ENCODE data around the gene HECTD3.
"Not testable (repeated sequence)": the region's sequence is repeated elsewhere in the genome, so short reads cannot be mapped to it uniquely, and the experiment has no call there.

Gene HECTD3

DNA sequence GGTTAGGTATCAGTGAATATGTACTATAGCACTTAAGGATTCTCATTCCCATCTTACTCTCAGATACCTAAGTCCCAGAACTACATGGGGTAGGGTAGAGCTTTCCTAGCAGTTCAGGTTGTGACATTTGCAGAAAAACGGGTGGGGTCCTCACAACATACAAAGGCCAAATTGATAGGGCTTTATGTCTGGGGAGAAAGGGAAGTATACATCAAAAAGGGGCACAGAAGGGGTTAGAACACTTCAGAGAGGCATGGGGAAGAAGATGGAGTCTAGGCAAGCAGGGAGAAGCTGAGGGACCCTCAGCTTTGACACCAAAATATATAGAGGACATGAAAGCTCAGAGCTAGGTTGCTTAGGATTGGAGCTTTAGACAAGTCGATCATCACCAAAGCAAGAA, 4.6 kb upstream of the HECTD3 start:
- in situ Hi-C loops (cut with MboI; ENCODE audit: low sequenced_read_pairs) = loop anchor here (10.0 kb wide), 1 partner anchor 221 kb away; no protein-coding TSS in a partner anchor

DNA sequence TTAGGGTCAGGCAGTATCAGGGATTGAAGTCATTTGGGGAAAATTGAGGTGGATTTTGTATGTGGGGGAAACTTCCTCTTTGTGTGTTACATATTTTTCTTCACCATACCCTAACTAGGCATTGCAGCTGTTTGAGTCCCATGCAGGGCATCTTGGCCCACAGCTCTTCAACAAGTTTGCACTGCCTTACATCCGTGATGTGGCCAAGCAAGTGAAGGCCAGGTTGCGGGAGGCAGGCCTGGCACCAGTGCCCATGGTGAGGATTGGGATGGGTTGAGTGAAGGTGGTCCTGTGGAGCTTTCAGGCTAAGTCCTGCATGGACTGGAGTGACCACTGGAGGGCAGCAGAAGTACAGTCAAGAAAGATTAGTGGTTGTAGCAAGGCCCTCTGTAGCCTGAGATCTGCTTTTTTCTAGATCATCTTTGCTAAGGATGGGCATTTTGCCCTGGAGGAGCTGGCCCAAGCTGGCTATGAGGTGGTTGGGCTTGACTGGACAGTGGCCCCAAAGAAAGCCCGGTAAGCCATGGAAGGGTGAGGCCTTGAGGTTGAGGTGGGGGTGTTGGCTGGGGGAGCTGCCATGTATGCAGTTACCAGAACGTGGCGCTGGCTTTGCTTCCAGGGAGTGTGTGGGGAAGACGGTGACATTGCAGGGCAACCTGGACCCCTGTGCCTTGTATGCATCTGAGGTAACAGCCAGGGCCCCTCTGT, 3.4 kb upstream of the HECTD3 start:
- in situ Hi-C loops (cut with MboI; ENCODE audit: low sequenced_read_pairs) = loop anchor here (5.0 to 10.0 kb wide), 3 partner anchors 220 to 478 kb away; partner anchors contain the start of gene TESK2

GRCh38 chr1:45013551-45014209, 2.6 kb upstream of the HECTD3 start:
- in situ Hi-C loops (cut with MboI; ENCODE audit: low sequenced_read_pairs) = loop anchor here (5.0 to 10.0 kb wide), 3 partner anchors 219 to 479 kb away; partner anchors contain the start of gene TESK2

GRCh38 chr1:45012639-45013278, 1.6 kb upstream of the HECTD3 start:
- in situ Hi-C loops (cut with MboI; ENCODE audit: low sequenced_read_pairs) = loop anchor here (5.0 to 10.0 kb wide), 3 partner anchors 218 to 480 kb away; partner anchors contain the start of gene TESK2

DNA sequence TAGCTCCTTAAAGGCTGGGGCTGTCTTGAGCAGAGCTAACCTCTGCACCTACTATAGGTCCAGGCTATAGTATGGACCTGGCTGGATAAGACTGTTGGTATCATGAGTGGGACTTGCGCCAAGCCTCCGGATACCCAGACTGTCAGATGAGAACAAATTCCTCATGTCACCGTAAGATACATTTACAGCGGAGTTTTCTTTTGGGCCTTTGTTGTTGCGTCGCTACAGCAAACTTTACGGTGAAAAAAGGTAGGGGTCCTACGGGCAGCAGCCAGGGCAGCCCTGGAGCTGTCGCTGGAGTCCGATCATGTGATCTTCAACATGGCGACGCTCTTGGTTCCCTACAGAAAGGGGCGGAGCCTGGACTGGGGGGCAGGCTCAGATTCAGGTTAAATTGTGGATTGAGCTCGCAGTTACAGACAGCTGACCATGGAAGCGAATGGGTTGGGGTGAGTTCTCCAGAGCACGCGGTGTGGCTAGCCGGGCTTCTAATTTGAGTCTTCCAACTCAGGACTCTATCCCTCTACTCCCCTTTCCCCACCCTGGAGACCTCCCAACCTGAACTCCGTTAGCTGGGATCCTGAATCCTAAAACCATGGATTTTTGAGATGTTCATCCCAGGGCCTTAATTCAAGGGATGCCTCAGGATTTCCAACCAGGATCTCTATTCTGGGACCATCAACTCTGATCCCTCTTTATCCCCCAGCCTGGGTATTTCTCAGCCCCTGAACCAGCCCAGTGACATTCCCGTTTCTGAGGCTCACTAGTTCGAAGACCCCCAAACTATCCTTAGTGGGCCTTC, 914 bp upstream of the HECTD3 start, which contains the start of gene UROD:
Gene UROD, plus strand, starts transcription at position 418 of the 802 bp plus-strand sequence. Its CDS starts 12 bp downstream, at position 430.
- in situ Hi-C loops (cut with MboI; ENCODE audit: low sequenced_read_pairs) = loop anchor here (5.0 to 10.0 kb wide), 3 partner anchors 217 to 480 kb away; partner anchors contain the start of gene TESK2

GRCh38 chr1:45009956-45010854, 919 bp downstream of the HECTD3 start:
- in situ Hi-C loops (cut with MboI; ENCODE audit: low sequenced_read_pairs) = loop anchor here (5.0 to 10.0 kb wide), 3 partner anchors 215 to 482 kb away; partner anchors contain the start of gene TESK2

DNA sequence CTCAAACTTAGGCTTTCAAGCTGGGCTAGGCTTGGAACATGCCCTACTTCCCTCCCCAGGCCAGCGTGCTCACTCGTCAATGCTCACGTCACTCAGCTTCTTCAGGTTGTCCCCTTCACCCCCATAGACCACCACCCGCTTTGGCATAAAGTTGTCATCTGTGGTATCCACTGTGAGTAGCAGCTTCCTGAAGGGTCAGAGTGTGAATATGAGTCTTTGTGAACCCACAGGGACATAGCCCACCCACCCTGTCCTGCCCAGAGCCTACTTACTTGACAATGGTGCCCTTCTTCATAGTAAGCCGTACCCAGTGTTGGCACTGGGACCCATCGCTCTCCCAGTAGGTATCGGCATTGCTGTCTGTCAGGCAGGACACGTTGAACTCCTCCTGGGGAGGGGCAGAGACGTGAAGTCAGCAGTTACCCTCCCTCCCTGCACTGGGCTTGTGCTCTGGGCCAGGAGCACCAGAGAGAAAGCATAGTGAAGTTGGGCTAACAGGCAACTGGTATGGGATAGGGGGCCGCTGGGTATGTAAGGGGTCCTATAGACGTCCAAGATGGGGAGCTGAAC, 1.7 kb downstream of the HECTD3 start:
- in situ Hi-C loops (cut with MboI; ENCODE audit: low sequenced_read_pairs) = no loop called here

DNA sequence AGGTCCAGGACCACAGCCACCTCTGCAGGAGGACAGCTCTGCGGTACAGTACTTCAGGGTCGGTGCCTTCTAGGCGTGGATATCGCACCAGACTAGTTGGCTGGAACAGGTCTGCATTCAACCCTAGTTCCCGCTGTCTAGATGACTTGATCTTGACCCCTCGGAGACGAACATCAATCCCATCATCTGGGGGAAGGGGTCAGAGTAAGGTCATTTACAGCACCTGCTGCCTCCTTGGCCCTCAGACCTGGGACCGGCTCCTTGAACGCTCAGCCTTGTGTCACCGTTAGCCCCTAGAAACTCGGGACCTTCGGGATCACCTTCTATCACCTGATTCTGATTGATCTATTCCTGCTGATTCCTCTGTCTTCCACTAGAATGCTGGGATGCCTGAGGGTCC, 2.6 kb downstream of the HECTD3 start:
- in situ Hi-C loops (cut with MboI; ENCODE audit: low sequenced_read_pairs) = no loop called here

GRCh38 chr1:45008076-45008475, 3.0 kb downstream of the HECTD3 start:
- in situ Hi-C loops (cut with MboI; ENCODE audit: low sequenced_read_pairs) = no loop called here

DNA sequence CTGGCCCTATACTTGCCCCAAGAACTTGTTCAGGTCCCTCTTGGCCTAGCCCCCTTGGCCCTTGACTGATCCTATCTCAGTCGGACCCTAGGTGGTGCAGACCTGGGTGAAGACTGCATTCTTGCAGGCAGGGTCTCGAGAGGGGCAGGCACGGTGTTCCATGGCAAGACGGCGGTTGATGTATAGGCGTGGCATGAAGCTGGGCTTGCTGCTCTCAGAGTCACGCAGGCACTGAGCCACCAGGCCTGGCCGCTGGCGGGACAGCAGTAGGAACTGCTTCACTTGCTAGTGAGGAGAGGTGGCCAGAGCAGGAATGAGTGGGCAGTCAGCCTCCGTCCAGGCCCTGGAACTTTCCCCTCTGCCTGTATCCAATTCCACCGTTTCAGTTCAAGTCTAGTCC, 3.8 kb downstream of the HECTD3 start:
- in situ Hi-C loops (cut with MboI; ENCODE audit: low sequenced_read_pairs) = no loop called here

DNA sequence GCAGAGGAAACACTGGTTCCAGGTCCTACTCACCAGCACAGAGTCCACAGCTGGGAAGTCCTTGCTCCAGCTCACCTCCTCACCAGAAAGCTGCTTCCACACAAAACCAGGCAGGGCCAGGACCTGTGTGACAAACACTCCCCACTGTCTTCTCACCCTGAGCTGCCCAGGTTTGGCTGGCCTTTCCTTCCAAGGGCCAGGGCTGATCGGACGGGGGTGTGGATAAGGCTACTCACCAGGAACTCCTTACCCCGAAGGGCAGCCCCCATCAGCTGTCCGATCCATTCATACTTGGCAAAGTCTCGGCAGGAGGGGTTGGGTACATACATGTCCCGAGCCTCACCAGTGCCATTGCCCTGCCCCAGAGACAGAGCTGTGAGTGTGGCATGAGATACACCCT, 5.4 kb downstream of the HECTD3 start:
- in situ Hi-C loops (cut with MboI; ENCODE audit: low sequenced_read_pairs) = no loop called here

DNA sequence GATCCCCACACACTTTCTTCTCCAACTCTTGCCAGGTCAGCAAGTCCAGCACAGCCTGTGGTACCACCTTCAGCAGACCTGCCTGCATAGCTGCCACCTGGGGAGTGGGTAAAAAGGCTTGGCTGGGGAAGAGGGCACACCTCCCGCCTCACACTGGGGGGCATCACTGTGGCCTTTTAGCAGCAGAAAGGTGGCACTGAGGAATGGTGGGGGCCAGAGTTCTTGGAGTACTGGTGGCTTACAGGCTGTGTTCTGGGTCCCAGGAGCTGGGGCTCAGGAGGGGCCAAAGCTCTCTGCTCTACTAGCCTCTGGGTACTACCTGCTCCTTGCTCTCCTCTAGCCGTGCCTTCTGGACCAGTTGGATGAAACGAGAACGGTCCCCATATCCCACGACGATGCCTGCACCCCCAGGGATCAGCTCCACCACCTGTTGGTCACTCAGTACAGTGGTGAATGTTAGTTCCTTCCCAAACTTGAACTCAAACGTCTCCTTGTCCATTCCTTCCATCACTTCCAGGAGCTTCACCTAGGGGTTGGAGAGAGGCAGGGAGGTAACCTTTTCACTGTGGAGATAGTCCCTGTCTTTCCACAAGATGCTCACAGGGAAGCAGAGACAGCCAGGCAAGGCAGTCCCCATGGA, 6.7 kb downstream of the HECTD3 start:
- in situ Hi-C loops (cut with MboI; ENCODE audit: low sequenced_read_pairs) = no loop called here

DNA sequence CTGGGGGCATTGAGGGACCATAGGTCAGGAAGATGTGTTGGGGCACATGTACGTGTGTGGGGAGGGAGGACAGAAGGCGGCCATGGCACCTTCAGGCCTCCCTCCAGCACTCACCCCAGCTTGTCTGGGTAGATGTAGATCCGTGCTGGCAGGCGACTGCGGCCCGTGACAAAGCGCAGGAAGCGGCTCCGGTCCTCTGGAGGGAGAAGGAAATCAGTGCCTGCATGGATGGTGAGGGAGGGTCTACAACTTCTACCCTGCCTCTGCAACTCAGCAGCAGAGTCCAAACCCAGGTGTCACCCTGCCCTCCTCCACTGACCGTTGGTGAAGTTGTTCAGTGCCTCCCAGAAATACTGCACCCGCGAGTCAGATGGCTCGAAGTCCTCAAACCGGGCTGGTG, 7.4 kb downstream of the HECTD3 start:
- in situ Hi-C loops (cut with MboI; ENCODE audit: low sequenced_read_pairs) = no loop called here

- in situ Hi-C loops (cut with MboI; ENCODE audit: low sequenced_read_pairs) = no loop called here
These were observed 8.2 kb downstream of the HECTD3 start for GRCh38 chr1:45002650-45003645.

DNA sequence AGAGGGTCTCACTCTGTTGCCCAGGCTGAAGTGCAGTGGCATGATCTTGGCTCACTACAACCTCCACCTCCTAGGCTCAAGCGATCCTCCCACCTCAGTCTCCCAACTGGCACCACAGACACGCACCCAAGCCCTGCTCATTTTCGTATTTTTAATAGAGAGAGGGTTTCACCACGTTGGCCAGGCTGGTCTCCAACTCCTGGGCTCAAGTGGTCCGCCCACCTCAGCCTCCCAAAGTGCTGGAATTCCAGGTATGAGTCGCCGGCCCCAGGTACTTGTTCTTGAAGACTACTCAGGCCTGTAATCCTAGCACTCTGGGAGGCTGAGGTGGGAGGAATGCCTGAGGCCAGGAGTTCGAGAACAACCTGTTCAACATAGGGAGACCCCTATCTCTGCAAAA, 9.5 kb downstream of the HECTD3 start:
- in situ Hi-C loops (cut with MboI; ENCODE audit: low sequenced_read_pairs) = not testable (repeated sequence)

GRCh38 chr1:45001011-45001481, 10.1 kb downstream of the HECTD3 start:
- in situ Hi-C loops (cut with MboI; ENCODE audit: low sequenced_read_pairs) = no loop called here

- in situ Hi-C loops (cut with MboI; ENCODE audit: low sequenced_read_pairs) = no loop called here
These were observed 11.9 kb downstream of the HECTD3 start for GRCh38 chr1:44999232-44999631.

Measured in HL-60/S4 (cell line).